Measurements from ENCODE around the gene CHN1. TPM values are rescaled to one million over a fixed set of nuclear protein-coding genes. Genes with fewer than 3 reads are reported as not detected.
A peak's percentile ranks its signal among the peaks of the same experiment; 100 is the strongest.

The CHN1 gene
- total and polyA plus RNA-seq, 4 donors, result 18.8 to 29.8 (median 24.1) TPM

GRCh38 chr2:174836377-174836994 lies 168.7 kb downstream of the CHN1 start:
- intact Hi-C loops (cut with DNase I), result no loop called here
- no peaks in the 10 kb centered on the region for H3K9me3 ChIP-seq (ENCODE audit: control insufficient read depth, low read length)
- 81 to 89% methylated on average over 3 of the region's 3 CpGs for WGBS, 2 donors
- H3K36me3 ChIP-seq (ENCODE audit: control insufficient read depth in 1 of 2, insufficient read depth in 2 of 2, low read length in 1 of 2), result no peaks in the 10 kb centered on the region
- no peak for DNase-seq
- no peak overlapping the region for H3K27ac ChIP-seq (ENCODE audit: low read depth in 1 of 2, low read length in 2 of 2)
- no peak overlapping the region for H3K4me3 ChIP-seq (ENCODE audit: low read length in 2 of 2)
- no peaks in the 10 kb centered on the region for H3K4me1 ChIP-seq (ENCODE audit: control insufficient read depth in 1 of 2, insufficient read depth in 2 of 2, low read length in 2 of 2)
- H3K27me3 ChIP-seq (ENCODE audit: control insufficient read depth in 1 of 2, insufficient read depth in 2 of 2, low read length in 1 of 2), result no peaks in the 10 kb centered on the region
- no peak for ATAC-seq (ENCODE audit: low FRiP score)

GRCh38 chr2:174835797-174836255 lies 169.4 kb downstream of the CHN1 start:
- ATAC-seq (ENCODE audit: low FRiP score), result no peak
- Histone ChIP-seq H3K27ac (ENCODE audit: low read depth in 1 of 2, low read length in 2 of 2) (no peak overlapping the region), H3K27me3 (ENCODE audit: control insufficient read depth in 1 of 2, insufficient read depth in 2 of 2, low read length in 1 of 2) (no peaks in the 10 kb centered on the region), H3K4me3 (ENCODE audit: low read length in 2 of 2) (no peak overlapping the region), H3K36me3 (ENCODE audit: control insufficient read depth in 1 of 2, insufficient read depth in 2 of 2, low read length in 1 of 2) (no peaks in the 10 kb centered on the region), H3K9me3 (ENCODE audit: control insufficient read depth, low read length) (no peaks in the 10 kb centered on the region), H3K4me1 (ENCODE audit: control insufficient read depth in 1 of 2, insufficient read depth in 2 of 2, low read length in 2 of 2) (no peaks in the 10 kb centered on the region)
- intact Hi-C loops (cut with DNase I), result no loop called here
- 60 to 67% methylated on average over 2 of the region's 2 CpGs for WGBS, 2 donors
- DNase-seq, result peak in 1 of 2 donors; percentile 20

- 97% methylated on average over 3 of the region's 3 CpGs for WGBS, 2 donors
- intact Hi-C loops (cut with DNase I), result no loop called here
- no peak overlapping the region for H3K27ac ChIP-seq (ENCODE audit: low read depth in 1 of 2, low read length in 2 of 2)
- H3K4me3 ChIP-seq (ENCODE audit: low read length in 2 of 2), result no peak overlapping the region
- DNase-seq (no peak), ATAC-seq (ENCODE audit: low FRiP score) (no peak)
- no peaks in the 10 kb centered on the region for H3K27me3 ChIP-seq (ENCODE audit: control insufficient read depth in 1 of 2, insufficient read depth in 2 of 2, low read length in 1 of 2)
- H3K9me3 ChIP-seq (ENCODE audit: control insufficient read depth, low read length), result no peaks in the 10 kb centered on the region
- no peaks in the 10 kb centered on the region for H3K4me1 ChIP-seq (ENCODE audit: control insufficient read depth in 1 of 2, insufficient read depth in 2 of 2, low read length in 2 of 2)
- no peaks in the 10 kb centered on the region for H3K36me3 ChIP-seq (ENCODE audit: control insufficient read depth in 1 of 2, insufficient read depth in 2 of 2, low read length in 1 of 2)
These were observed 171.4 kb downstream of the CHN1 start for GRCh38 chr2:174833737-174834136.

GRCh38 chr2:174830561-174830960 lies 174.6 kb downstream of the CHN1 start:
- ATAC-seq (ENCODE audit: low FRiP score) (no peak), DNase-seq (peak in 1 of 2 donors; percentile 65)
- intact Hi-C loops (cut with DNase I), result no loop called here
- 94 to 95% methylated on average over 6 of the region's 6 CpGs for WGBS, 2 donors
- Histone ChIP-seq H3K4me1 (ENCODE audit: control insufficient read depth in 1 of 2, insufficient read depth in 2 of 2, low read length in 2 of 2) (no peaks in the 10 kb centered on the region), H3K27me3 (ENCODE audit: control insufficient read depth in 1 of 2, insufficient read depth in 2 of 2, low read length in 1 of 2) (no peaks in the 10 kb centered on the region), H3K27ac (ENCODE audit: low read depth in 1 of 2, low read length in 2 of 2) (no peak overlapping the region), H3K36me3 (ENCODE audit: control insufficient read depth in 1 of 2, insufficient read depth in 2 of 2, low read length in 1 of 2) (no peaks in the 10 kb centered on the region), H3K4me3 (ENCODE audit: low read length in 2 of 2) (no peak overlapping the region), H3K9me3 (ENCODE audit: control insufficient read depth, low read length) (no peaks in the 10 kb centered on the region)

- DNase-seq (no peak), ATAC-seq (ENCODE audit: low FRiP score) (no peak)
- H3K9me3 ChIP-seq (ENCODE audit: control insufficient read depth, low read length), result no peaks in the 10 kb centered on the region
- intact Hi-C loops (cut with DNase I), result no loop called here
- no peaks in the 10 kb centered on the region for H3K27me3 ChIP-seq (ENCODE audit: control insufficient read depth in 1 of 2, insufficient read depth in 2 of 2, low read length in 1 of 2)
- no peaks in the 10 kb centered on the region for H3K36me3 ChIP-seq (ENCODE audit: control insufficient read depth in 1 of 2, insufficient read depth in 2 of 2, low read length in 1 of 2)
- no peak overlapping the region for H3K27ac ChIP-seq (ENCODE audit: low read depth in 1 of 2, low read length in 2 of 2)
- H3K4me3 ChIP-seq (ENCODE audit: low read length in 2 of 2), result no peak overlapping the region
- no peaks in the 10 kb centered on the region for H3K4me1 ChIP-seq (ENCODE audit: control insufficient read depth in 1 of 2, insufficient read depth in 2 of 2, low read length in 2 of 2)
- 84 to 88% methylated on average over 3 of the region's 3 CpGs for WGBS, 2 donors
These were observed 175.6 kb downstream of the CHN1 start for GRCh38 chr2:174829550-174829949.

GRCh38 chr2:174827371-174828369 lies 177.5 kb downstream of the CHN1 start:
- intact Hi-C loops (cut with DNase I), result no loop called here
- Histone ChIP-seq H3K27ac (ENCODE audit: low read depth in 1 of 2, low read length in 2 of 2) (peak overlapping the region in 1 of 2 donors; percentile 1), H3K36me3 (ENCODE audit: control insufficient read depth in 1 of 2, insufficient read depth in 2 of 2, low read length in 1 of 2) (no peaks in the 10 kb centered on the region), H3K9me3 (ENCODE audit: control insufficient read depth, low read length) (no peaks in the 10 kb centered on the region), H3K27me3 (ENCODE audit: control insufficient read depth in 1 of 2, insufficient read depth in 2 of 2, low read length in 1 of 2) (no peaks in the 10 kb centered on the region), H3K4me1 (ENCODE audit: control insufficient read depth in 1 of 2, insufficient read depth in 2 of 2, low read length in 2 of 2) (no peaks in the 10 kb centered on the region), H3K4me3 (ENCODE audit: low read length in 2 of 2) (no peak overlapping the region)
- DNase-seq (no peak), ATAC-seq (ENCODE audit: low FRiP score) (peak; percentile 47)
- WGBS, 2 donors, result 37 to 41% methylated on average over 9 of the region's 9 CpGs

GRCh38 chr2:174826051-174826450 lies 179.1 kb downstream of the CHN1 start:
- no peak overlapping the region for H3K27ac ChIP-seq (ENCODE audit: low read depth in 1 of 2, low read length in 2 of 2)
- DNase-seq, result no peak
- intact Hi-C loops (cut with DNase I), result no loop called here
- H3K27me3 ChIP-seq (ENCODE audit: control insufficient read depth in 1 of 2, insufficient read depth in 2 of 2, low read length in 1 of 2), result no peaks in the 10 kb centered on the region
- ATAC-seq (ENCODE audit: low FRiP score), result no peak
- no peaks in the 10 kb centered on the region for H3K4me1 ChIP-seq (ENCODE audit: control insufficient read depth in 1 of 2, insufficient read depth in 2 of 2, low read length in 2 of 2)
- peaks cover 0 to 4% of the 10 kb centered on the region in 2 donors for H3K36me3 ChIP-seq (ENCODE audit: control insufficient read depth in 1 of 2, insufficient read depth in 2 of 2, low read length in 1 of 2)
- no peaks in the 10 kb centered on the region for H3K9me3 ChIP-seq (ENCODE audit: control insufficient read depth, low read length)
- WGBS, 2 donors, result 2 to 6% methylated on average over 2 of the region's 2 CpGs
- no peak overlapping the region for H3K4me3 ChIP-seq (ENCODE audit: low read length in 2 of 2)

- DNase-seq, result no peak
- Histone ChIP-seq H3K36me3 (ENCODE audit: control insufficient read depth in 1 of 2, insufficient read depth in 2 of 2, low read length in 1 of 2) (peaks cover 3 to 5% of the 10 kb centered on the region in 2 donors), H3K27me3 (ENCODE audit: control insufficient read depth in 1 of 2, insufficient read depth in 2 of 2, low read length in 1 of 2) (no peaks in the 10 kb centered on the region), H3K4me3 (ENCODE audit: low read length in 2 of 2) (no peak overlapping the region), H3K4me1 (ENCODE audit: control insufficient read depth in 1 of 2, insufficient read depth in 2 of 2, low read length in 2 of 2) (no peaks in the 10 kb centered on the region), H3K27ac (ENCODE audit: low read depth in 1 of 2, low read length in 2 of 2) (no peak overlapping the region), H3K9me3 (ENCODE audit: control insufficient read depth, low read length) (no peaks in the 10 kb centered on the region)
- intact Hi-C loops (cut with DNase I), result no loop called here
- ATAC-seq (ENCODE audit: low FRiP score), result no peak
These were observed 181.1 kb downstream of the CHN1 start for GRCh38 chr2:174824068-174824467.

Data from aorta (tissue), 5 donors.